Upper lobe of right lung (tissue), 1 donor: ENCODE results near the gene GADD45GIP1. TPM values are rescaled to one million over a fixed set of nuclear protein-coding genes. Genes with fewer than 3 reads are reported as not detected.

Experiments used
- ATAC-seq: fragments of 200-7000 bp; cut with Tn5 transposase; one replicate; pipeline ENCODE4 v1.9.1; 2020; ENCODE audit warnings: mild to moderate bottlenecking, moderate library complexity
- DNase-seq: peaks from one replicate; pipeline ENCODE4 v3.0.0-alpha.2; 2020
- H3K27ac ChIP-seq: fragments of 200-600 bp; one replicate; pipeline ENCODE4 v1.8.0; 2022
- H3K27me3 ChIP-seq: fragments of 200-600 bp; one replicate; pipeline ENCODE4 v1.8.0; 2022; ENCODE audit warnings: mild to moderate bottlenecking
- H3K36me3 ChIP-seq: fragments of 200-600 bp; one replicate; pipeline ENCODE4 v1.8.0; 2022
- H3K4me1 ChIP-seq: fragments of 200-600 bp; one replicate; pipeline ENCODE4 v1.8.0; 2022
- H3K4me3 ChIP-seq: fragments of 200-600 bp; one replicate; pipeline ENCODE4 v1.8.0; 2022; ENCODE audit warnings: mild to moderate bottlenecking
- H3K9me3 ChIP-seq: fragments of 200-600 bp; one replicate; pipeline ENCODE4 v1.8.0; 2022
- intact Hi-C: fragments of 100-400 bp; cut with DNase I; formaldehyde crosslinking; loops from one replicate; pipeline ENCODE4 v1.11.0; 2022
- total RNA-seq: library from RNA; stranded (reverse); fragmentation: NEBNext Ultra II Directional; extraction: Animal tissue kit (Norgen Biotek cat#: 25700); gene quantifications from one replicate; pipeline ENCODE4 v1.2.1, GENCODE V29; 2021
- TF ChIP-seq, protein P1 (sequence below): fragments of 200-600 bp; IDR thresholded peaks from one replicate; pipeline ENCODE4 v1.8.0; 2022; ENCODE audit warnings: antibody characterized with exemption
- donor health status: DM: no; HTN: yes; CAD: no; lungs with severe emphysema.

The GADD45GIP1 gene
- total RNA-seq, 1 donor from 2014 or later = 16.4 TPM

DNA sequence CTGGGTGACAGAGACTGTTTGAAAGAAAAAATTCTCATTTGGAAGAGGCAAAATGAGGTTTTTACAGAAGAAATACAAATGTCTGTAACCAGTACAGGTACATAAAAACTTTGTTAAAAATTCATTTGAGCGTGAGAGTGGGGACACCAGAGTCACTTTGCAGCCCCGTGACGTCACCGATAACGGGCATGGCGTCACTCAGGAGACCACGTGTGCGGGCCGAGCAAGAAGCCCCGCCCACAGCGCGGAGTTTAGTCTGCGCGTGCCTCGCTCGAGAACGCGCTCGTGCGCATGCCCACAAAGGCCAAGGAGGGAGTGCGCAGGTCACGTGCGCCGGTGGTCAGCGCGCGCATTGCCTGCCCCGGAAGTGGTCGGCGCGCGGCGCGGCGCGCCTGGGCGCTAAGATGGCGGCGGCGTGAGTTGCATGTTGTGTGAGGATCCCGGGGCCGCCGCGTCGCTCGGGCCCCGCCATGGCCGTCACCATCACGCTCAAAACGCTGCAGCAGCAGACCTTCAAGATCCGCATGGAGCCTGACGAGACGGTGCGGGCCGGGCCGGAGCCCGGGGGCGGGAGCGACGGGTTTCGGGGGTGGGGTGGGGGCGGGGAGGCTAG, 11.4 kb downstream of the GADD45GIP1 start, which contains the start of gene RAD23A:
Gene RAD23A (plus strand): TSS at position 384 of the 613 bp plus-strand sequence. CDS start 87 bp downstream, at position 471.
- H3K36me3 ChIP-seq = peaks cover 75% of the 10 kb centered on the region
- intact Hi-C loops = no loop called here
- DNase-seq = peak; percentile 99
- H3K4me3 ChIP-seq = peak within 1 kb of the TSS; percentile 86
- H3K27me3 ChIP-seq = no peaks in the 10 kb centered on the region
- TF ChIP-seq, protein P1, sequence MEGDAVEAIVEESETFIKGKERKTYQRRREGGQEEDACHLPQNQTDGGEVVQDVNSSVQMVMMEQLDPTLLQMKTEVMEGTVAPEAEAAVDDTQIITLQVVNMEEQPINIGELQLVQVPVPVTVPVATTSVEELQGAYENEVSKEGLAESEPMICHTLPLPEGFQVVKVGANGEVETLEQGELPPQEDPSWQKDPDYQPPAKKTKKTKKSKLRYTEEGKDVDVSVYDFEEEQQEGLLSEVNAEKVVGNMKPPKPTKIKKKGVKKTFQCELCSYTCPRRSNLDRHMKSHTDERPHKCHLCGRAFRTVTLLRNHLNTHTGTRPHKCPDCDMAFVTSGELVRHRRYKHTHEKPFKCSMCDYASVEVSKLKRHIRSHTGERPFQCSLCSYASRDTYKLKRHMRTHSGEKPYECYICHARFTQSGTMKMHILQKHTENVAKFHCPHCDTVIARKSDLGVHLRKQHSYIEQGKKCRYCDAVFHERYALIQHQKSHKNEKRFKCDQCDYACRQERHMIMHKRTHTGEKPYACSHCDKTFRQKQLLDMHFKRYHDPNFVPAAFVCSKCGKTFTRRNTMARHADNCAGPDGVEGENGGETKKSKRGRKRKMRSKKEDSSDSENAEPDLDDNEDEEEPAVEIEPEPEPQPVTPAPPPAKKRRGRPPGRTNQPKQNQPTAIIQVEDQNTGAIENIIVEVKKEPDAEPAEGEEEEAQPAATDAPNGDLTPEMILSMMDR = no peak
- peak; percentile 93 for ATAC-seq
- no peaks in the 10 kb centered on the region for H3K9me3 ChIP-seq
- H3K27ac ChIP-seq = peak within 1 kb of the TSS; percentile 92
- H3K4me1 ChIP-seq = peaks cover 37% of the 10 kb centered on the region

GRCh38 chr19:12944104-12944674, 12.8 kb downstream of the GADD45GIP1 start:
- H3K27me3 ChIP-seq = no peaks in the 10 kb centered on the region
- ATAC-seq (no peak), DNase-seq (no peak)
- TF ChIP-seq, protein P1 = no peak
- intact Hi-C loops = no loop called here
- H3K4me3 ChIP-seq = no peak overlapping the region
- peaks cover 75% of the 10 kb centered on the region for H3K36me3 ChIP-seq
- no peaks in the 10 kb centered on the region for H3K9me3 ChIP-seq
- peaks cover 47% of the 10 kb centered on the region for H3K4me1 ChIP-seq
- H3K27ac ChIP-seq = peak overlapping the region; percentile 92

GRCh38 chr19:12943437-12944044, 13.5 kb downstream of the GADD45GIP1 start:
- H3K4me3 ChIP-seq = no peak overlapping the region
- ATAC-seq (no peak), DNase-seq (no peak)
- no peak overlapping the region for H3K27ac ChIP-seq
- peaks cover 47% of the 10 kb centered on the region for H3K4me1 ChIP-seq
- H3K9me3 ChIP-seq = no peaks in the 10 kb centered on the region
- peaks cover 68% of the 10 kb centered on the region for H3K36me3 ChIP-seq
- TF ChIP-seq, protein P1 = no peak
- intact Hi-C loops = no loop called here
- H3K27me3 ChIP-seq = no peaks in the 10 kb centered on the region

GRCh38 chr19:12940897-12941296, 16.1 kb downstream of the GADD45GIP1 start:
- intact Hi-C loops = no loop called here
- H3K9me3 ChIP-seq = no peaks in the 10 kb centered on the region
- peaks cover 39% of the 10 kb centered on the region for H3K4me1 ChIP-seq
- H3K4me3 ChIP-seq = peak overlapping the region; percentile 74
- no peak overlapping the region for H3K27ac ChIP-seq
- TF ChIP-seq, protein P1 = no peak
- H3K27me3 ChIP-seq = no peaks in the 10 kb centered on the region
- peaks cover 55% of the 10 kb centered on the region for H3K36me3 ChIP-seq
- no peak for DNase-seq
- ATAC-seq = no peak

DNA sequence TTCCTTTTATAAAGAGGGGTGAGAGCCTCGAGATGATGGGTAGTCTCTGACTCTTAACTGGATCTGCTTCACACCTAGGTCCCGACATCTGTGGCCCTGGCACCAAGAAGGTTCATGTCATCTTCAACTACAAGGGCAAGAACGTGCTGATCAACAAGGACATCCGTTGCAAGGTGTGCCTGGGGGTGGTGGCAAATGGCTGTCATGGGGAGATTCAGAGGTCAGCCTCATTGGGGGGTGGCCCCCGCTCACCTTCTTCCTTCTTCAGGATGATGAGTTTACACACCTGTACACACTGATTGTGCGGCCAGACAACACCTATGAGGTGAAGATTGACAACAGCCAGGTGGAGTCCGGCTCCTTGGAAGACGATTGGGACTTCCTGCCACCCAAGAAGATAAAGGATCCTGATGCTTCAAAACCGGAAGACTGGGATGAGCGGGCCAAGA, 17.0 kb downstream of the GADD45GIP1 start:
- Histone ChIP-seq H3K4me3 (peak overlapping the region; percentile 74), H3K27ac (no peak overlapping the region), H3K4me1 (peaks cover 39% of the 10 kb centered on the region), H3K9me3 (no peaks in the 10 kb centered on the region), H3K36me3 (peaks cover 55% of the 10 kb centered on the region), H3K27me3 (no peaks in the 10 kb centered on the region)
- TF ChIP-seq, protein P1 = no peak
- no peak for DNase-seq
- no peak for ATAC-seq
- intact Hi-C loops = no loop called here
